Nephron progenitor cell (in vitro differentiated cells): Measurements from ENCODE around the gene KCNQ2.
"Not testable (repeated sequence)": the region's sequence is repeated elsewhere in the genome, so short reads cannot be mapped to it uniquely, and the experiment has no call there.

Source experiments
- DNase-seq: peaks from one replicate; pipeline ENCODE4 v3.0.0; 2021
- H3K27ac Mint-ChIP-seq: 2 replicates; pipeline ENCODE4 v1.8.0; 2021; ENCODE audit warnings: mild to moderate bottlenecking, moderate library complexity, mixed read lengths
- H3K27me3 Mint-ChIP-seq: 2 replicates; pipeline ENCODE4 v1.8.0; 2021; ENCODE audit warnings: mild to moderate bottlenecking, low read depth, mixed read lengths; ENCODE audit not compliant: poor library complexity
- H3K36me3 Mint-ChIP-seq: 2 replicates; pipeline ENCODE4 v1.8.0; 2021; ENCODE audit warnings: low read depth, mixed read lengths
- H3K4me1 Mint-ChIP-seq: 2 replicates; pipeline ENCODE4 v1.8.0; 2021; ENCODE audit warnings: mixed read lengths
- H3K4me3 Mint-ChIP-seq: 2 replicates; pipeline ENCODE4 v1.8.0; 2021; ENCODE audit warnings: mild to moderate bottlenecking, moderate library complexity, mixed read lengths
- H3K9me3 Mint-ChIP-seq: 2 replicates; pipeline ENCODE4 v1.8.0; 2021; ENCODE audit warnings: mild to moderate bottlenecking, moderate library complexity, mixed read lengths
- TF ChIP-seq, protein P1 (sequence below): fragments of 200-600 bp; sonication (generic); IDR thresholded peaks from 2 replicates; pipeline ENCODE4 v1.5.0; 2021; ENCODE audit warnings: antibody characterized with exemption

KCNQ2 gene

DNA sequence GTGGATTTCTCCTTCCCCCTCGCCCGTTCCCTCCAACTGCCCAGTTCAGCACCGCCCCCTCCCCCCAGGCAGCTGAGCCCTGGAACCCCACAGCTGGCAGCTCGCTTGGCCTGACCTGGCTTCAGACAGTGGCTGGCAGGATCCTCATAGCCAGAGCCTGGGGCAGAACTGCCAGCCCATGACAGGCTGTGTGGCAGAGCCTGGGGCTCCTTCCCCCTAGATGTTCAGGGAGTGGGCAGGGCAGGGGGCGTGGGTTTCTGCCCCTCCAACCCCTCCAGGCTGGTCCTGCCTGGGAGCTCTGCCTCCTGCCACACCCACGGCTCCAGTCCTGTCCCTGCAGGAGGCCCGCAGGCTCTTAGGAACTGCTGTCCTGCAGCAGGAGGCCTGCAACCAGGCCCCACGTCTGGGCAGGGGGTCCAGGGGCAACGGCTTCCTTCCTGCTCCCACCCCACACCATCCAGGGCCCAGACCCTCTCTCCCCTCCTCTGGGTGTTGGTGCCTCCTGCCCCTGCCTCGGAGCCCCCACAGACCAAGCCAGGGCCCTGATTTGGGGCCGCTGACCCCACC, 9.6 kb upstream of the KCNQ2 start:
- Mint-ChIP-seq H3K4me3 (no peak overlapping the region), H3K27ac (no peak overlapping the region)

DNA sequence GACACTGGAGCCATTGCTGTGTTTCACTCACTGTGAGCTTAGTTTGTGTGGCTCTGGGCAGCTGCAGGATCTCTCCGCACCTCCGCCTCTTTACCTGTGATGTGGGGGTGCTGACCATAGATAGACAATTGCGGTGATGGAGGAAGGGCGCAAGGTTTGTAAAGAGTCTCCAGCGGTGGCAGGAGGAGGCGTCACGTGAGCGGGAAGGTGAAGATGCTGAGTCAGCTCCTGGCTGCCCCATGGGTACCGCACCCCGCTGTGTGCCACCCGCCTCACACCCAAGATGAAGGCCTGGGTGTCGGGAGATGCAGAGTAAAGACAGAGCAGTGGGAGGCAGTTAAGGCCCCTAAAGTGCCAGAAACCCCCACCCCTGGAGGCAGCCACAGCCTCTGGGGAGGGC, 9.0 kb upstream of the KCNQ2 start:
- H3K4me3 Mint-ChIP-seq: no peak overlapping the region
- TF ChIP-seq, protein P1, sequence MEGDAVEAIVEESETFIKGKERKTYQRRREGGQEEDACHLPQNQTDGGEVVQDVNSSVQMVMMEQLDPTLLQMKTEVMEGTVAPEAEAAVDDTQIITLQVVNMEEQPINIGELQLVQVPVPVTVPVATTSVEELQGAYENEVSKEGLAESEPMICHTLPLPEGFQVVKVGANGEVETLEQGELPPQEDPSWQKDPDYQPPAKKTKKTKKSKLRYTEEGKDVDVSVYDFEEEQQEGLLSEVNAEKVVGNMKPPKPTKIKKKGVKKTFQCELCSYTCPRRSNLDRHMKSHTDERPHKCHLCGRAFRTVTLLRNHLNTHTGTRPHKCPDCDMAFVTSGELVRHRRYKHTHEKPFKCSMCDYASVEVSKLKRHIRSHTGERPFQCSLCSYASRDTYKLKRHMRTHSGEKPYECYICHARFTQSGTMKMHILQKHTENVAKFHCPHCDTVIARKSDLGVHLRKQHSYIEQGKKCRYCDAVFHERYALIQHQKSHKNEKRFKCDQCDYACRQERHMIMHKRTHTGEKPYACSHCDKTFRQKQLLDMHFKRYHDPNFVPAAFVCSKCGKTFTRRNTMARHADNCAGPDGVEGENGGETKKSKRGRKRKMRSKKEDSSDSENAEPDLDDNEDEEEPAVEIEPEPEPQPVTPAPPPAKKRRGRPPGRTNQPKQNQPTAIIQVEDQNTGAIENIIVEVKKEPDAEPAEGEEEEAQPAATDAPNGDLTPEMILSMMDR: no peak
- H3K36me3 Mint-ChIP-seq: no peaks in the 10 kb centered on the region
- H3K27me3 Mint-ChIP-seq: peaks cover 56% of the 10 kb centered on the region
- peaks cover 9% of the 10 kb centered on the region for H3K4me1 Mint-ChIP-seq
- no peak overlapping the region for H3K27ac Mint-ChIP-seq
- H3K9me3 Mint-ChIP-seq: peaks cover 4% of the 10 kb centered on the region
- no peak for DNase-seq

More for the DNA sequence above, 9.6 kb upstream of the KCNQ2 start:
- TF ChIP-seq, protein P1: no peak
- no peaks in the 10 kb centered on the region for H3K36me3 Mint-ChIP-seq
- peaks cover 9% of the 10 kb centered on the region for H3K4me1 Mint-ChIP-seq
- no peak for DNase-seq
- peaks cover 56% of the 10 kb centered on the region for H3K27me3 Mint-ChIP-seq
- H3K9me3 Mint-ChIP-seq: peaks cover 4% of the 10 kb centered on the region

GRCh38 chr20:63479695-63480419, 7.4 kb upstream of the KCNQ2 start:
- H3K36me3 Mint-ChIP-seq, H3K9me3 Mint-ChIP-seq, H3K4me3 Mint-ChIP-seq, DNase-seq, H3K4me1 Mint-ChIP-seq, H3K27ac Mint-ChIP-seq: not testable (repeated sequence)
- H3K27me3 Mint-ChIP-seq: peaks cover 68% of the 10 kb centered on the region

GRCh38 chr20:63478346-63479302, 6.2 kb upstream of the KCNQ2 start:
- Mint-ChIP-seq H3K4me3 (no peak overlapping the region), H3K4me1 (peaks cover 4% of the 10 kb centered on the region), H3K36me3 (no peaks in the 10 kb centered on the region), H3K9me3 (no peaks in the 10 kb centered on the region), H3K27ac (no peak overlapping the region), H3K27me3 (peaks cover 74% of the 10 kb centered on the region)
- TF ChIP-seq, protein P1: no peak
- DNase-seq: no peak

- Mint-ChIP-seq H3K9me3 (no peaks in the 10 kb centered on the region), H3K4me1 (peaks cover 3% of the 10 kb centered on the region), H3K27ac (no peak overlapping the region), H3K27me3 (peaks cover 78% of the 10 kb centered on the region), H3K36me3 (no peaks in the 10 kb centered on the region), H3K4me3 (no peak overlapping the region)
- DNase-seq: no peak
- TF ChIP-seq, protein P1: no peak
Observed at GRCh38 chr20:63477944-63478343, 5.5 kb upstream of the KCNQ2 start.

DNA sequence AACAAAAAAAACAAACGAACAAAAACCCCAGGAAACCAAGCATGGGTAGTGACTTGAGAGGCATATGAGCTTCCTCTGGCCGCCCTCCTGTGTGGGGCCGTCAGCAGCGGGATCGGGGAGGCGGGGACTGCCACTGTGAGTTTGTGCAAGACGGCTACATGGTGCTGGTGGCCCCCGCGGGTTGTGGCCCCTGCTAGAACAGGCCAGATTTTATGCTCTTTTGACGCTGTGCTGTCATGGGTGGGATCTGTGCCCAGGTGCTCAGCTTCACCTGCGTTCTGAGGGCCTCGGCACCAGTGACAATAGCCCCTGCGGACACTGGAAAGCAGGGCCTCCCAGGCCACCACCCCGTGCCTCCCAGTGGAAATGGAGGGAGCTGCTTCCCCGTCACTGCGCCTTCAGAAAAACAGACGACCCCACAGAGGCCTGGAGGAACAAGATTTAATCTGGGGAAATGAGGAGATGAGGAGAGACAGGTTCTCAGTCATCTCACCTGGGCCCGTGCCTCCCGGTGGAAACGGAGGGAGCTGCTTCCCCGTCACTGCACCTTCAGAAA, 4.7 kb upstream of the KCNQ2 start:
- Mint-ChIP-seq H3K27ac (no peak overlapping the region), H3K36me3 (no peaks in the 10 kb centered on the region), H3K27me3 (peaks cover 73% of the 10 kb centered on the region), H3K4me3 (no peak overlapping the region), H3K9me3 (no peaks in the 10 kb centered on the region), H3K4me1 (no peaks in the 10 kb centered on the region)
- TF ChIP-seq, protein P1: no peak
- no peak for DNase-seq
